ENCODE data around the gene EIF4E2.

Gene EIF4E2, protein sequence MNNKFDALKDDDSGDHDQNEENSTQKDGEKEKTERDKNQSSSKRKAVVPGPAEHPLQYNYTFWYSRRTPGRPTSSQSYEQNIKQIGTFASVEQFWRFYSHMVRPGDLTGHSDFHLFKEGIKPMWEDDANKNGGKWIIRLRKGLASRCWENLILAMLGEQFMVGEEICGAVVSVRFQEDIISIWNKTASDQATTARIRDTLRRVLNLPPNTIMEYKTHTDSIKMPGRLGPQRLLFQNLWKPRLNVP

DNA sequence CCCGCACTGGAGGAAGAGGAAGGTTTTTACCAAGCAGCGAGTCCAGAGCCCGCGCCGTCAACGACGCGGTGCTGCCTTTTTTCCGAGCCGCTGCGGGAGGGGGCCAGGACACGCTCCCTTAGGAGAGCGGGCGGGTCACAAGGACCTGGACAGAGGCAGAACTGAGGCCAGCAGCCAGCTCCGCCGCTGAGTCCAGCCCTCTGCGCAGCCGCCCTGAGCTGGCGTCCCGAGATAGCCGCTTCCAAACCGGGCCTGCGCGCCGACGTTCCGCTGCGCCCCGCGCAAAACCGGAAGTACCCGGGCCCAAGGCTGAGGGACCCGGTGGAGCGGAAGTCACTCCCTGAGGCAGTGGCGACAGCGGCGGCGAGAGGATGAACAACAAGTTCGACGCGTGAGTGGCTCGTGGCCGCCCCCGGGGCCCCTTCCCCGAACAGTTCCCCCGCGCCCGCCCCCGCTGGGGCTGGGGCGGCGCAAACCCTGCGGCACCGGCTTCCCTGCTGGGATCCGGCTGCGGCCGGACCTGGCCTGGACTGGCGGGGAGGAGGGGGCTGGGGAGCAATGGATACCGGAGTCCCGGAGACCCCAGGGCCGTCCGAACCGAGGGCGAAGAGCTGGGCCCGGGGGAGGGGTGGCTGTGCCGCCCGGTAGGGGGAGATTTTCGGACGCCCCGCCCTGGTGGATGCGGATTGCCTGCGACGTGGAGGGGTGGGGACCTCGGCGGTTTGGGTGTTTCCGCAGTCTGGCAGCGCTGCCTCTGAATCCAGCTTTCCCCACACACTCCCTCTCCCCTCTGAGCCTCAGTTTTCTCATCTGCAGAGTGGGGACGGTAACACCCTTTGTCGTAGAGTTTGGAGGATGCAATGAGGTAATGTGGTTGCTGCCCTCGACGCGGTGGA lies at the start of gene EIF4E2, which contains the start of gene TIGD1:
EIF4E2 (plus strand) TSS at position 336 of the 896 bp plus-strand sequence; CDS start at position 372, 36 bp downstream.
TIGD1 (minus strand) TSS at position 204 of the 896 bp plus-strand sequence. CDS start 675 bp downstream, outside the sequence.
- DNase-seq: peak; percentile 91

DNA sequence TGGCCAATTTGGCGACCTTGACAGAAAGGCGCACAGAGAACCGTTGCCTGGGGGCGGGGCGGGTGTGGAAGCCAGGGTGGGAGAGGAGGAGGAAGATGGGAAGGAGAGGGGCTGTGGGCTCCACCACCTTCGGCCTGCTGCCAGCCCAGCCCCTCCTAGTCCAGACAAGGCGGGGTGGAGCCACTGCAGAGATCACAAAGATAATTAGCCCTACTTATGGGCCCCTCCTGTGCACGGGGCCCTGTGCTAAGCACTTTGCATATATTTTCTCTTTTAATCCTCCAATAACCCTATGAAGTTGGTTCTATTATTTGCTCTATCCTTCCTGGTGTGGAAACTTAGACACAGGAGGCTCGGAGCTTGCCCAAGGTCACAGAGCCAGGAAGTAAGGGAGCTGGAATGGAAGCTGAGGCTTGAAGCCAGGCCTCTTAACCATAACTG lies 49.1 kb upstream of the EIF4E2 start:
- DNase-seq: no peak

DNA sequence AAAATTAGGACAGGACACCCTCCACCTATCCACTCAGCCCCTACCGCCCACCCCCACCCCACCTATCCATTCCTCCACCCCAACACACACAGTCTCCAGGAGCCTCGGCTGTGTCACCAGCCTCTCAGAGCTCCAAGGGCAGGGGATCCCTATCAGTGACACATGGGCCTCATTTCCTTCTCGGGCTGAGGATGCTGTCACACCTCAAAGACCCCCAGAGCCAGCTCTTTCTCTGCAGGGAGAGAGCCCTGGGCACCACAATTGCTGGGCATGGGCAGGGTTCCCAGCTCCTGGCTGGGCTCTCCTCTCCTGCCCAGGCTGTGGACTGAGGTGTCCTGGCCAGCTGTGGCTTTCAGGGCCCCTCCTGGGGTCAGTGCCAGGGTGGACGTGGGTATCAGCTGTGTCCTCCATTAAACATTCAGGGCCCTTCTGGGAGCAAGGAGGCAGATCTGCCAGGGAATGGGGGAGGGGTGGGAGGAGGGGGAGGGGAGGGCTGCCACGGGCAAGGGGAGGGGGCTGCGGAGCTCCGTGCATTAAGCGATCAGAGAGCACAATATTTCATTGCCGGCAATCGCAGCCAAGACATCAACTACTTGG lies 48.6 kb upstream of the EIF4E2 start:
- DNase-seq: no peak

DNA sequence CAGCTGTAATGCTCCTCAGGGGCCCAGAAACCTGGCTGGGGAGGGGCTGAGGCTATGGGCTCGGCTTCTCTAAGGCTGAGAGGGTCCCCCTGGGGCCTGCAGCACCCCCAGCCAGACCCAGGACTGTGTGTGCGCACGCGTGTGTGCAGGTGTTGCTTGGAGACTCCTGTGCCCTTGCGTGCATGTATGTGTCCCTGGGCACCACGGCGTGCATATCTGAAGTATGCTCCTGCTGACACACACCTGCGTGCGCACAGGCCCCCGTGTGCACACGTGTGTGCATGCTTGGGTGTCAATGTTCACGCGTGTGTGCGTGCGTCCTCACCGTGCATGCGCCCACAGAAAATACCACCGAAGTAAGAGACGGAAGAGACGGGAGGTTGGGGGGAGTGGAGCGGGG lies 48.0 kb upstream of the EIF4E2 start:
- DNase-seq: no peak

DNA sequence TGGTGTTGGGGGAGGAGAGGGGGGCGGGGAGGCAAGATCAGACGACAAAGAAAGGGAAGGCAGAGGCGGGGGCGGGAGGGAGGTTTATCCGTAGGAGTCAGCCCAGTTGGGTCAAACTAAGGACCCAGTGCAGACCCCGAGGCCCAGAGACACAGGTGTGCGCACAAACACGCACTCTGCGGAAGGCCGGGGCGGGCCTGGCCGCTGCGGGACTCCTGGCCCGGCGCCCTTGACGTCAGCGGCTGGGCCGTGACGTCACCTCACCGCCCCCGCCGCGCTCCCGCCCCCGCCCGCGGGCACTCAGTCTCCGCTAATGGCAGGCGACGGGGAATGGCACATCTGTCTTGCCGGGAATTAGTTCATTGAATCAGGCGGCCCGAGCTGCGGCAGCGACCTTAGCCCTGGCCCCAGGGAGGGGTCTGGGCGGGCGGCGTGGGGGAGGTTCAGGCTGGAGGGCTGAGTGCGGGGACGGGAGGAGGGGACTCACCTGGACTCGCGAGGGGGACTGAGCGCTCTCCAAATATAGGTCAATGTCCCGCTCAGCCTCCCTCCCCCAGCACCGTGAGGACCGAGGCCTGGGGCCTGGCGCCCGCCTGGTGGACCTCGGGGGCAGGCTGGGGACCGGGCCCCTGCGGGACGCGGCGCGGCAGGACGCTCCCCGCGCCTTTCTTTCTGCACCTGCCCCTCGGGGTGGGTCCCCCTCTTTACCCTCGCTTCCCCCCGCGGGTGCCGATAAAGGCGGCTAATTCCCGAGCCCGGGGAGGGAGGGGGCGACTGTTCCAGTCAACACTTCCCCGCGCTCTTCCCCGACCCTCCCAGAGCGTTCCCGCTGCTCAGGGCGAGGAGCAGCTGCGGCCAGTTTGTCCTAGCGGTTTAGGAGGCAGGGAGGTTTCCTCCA lies 47.3 kb upstream of the EIF4E2 start:
- DNase-seq: no peak

DNA sequence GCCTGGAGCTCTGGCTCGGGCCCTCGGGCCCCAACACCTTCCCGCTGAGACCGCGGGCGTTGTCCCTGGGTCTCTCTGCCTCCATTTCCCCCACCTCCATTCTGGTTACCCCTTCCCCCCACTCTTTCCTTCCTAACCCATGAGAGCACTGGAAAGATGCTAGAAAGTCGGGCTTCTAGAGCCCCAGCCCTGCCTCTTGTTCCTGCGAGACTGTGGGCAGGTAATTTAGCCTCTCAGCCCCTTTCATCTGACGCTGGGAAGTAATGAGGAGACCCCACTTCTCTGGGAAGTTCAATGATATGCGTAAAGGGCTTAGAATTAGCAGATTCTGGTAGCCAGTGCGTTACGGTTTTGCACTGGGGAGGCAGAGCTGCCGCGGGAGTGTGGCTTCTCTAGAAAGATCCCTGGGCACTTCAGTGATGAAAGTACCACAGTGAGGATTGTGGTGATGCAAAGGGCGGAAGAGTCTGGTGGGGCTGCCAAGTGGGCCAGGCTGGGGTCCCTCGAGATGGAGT lies 46.6 kb upstream of the EIF4E2 start:
- no peak for DNase-seq

DNA sequence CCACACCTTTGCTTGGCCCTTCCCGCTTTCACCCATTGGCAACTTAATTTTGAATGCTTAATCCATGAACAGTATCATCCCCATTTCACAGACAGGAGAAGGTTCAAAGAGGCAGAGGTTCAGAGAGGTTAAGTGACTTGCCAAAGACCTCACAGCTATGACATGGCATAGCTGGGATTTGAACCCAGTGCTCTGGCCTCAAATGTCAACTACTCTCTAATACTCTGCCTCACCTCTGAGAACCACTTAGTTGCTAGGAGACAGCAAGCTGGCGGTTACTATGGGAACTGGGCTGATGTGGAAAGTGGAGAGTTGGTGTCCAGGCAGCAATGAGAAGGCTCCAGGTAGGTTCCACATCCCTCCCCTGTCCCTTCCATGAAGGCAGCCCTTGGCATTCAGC lies 46.1 kb upstream of the EIF4E2 start:
- no peak for DNase-seq

DNA sequence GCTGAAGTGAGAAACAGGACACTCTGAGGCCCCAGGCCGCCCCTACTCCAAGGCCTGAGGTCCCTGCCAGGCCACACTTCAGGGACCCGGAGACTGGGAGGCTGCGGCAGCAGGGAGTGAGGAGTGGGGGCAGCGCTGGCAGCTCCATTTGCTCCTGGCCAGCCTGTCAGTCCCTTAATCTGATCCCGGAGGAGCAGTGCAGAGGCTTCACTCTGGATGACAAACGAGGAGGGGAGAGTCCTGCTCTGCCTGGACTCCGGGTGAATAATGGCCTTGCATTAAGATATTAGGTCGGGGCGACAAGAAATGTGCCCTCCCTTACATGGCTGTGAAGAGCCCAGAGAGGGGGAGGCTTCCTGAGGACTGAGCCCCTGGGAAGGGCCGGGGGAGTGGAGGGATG lies 44.6 kb upstream of the EIF4E2 start:
- DNase-seq: no peak

DNA sequence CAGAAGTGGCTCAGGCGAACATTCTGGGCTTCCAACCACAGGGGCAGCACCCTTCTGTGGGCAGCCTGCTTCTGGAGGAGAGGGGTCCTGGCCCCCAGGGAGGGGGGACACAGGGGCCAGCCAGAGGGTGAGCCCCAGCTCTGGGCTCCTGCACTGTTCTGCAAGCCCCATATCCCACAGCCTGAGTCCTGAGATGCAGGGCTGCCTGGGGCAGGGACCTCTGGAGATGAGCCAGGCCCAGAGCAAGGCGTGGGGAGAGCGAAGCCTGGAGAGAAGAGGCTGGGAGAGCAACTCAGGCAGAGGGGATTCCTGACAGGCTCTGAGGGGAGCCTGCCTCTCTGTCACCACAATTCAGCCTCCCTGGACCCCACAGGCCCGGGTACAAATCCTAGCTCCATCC lies 43.8 kb upstream of the EIF4E2 start:
- no peak for DNase-seq

DNA sequence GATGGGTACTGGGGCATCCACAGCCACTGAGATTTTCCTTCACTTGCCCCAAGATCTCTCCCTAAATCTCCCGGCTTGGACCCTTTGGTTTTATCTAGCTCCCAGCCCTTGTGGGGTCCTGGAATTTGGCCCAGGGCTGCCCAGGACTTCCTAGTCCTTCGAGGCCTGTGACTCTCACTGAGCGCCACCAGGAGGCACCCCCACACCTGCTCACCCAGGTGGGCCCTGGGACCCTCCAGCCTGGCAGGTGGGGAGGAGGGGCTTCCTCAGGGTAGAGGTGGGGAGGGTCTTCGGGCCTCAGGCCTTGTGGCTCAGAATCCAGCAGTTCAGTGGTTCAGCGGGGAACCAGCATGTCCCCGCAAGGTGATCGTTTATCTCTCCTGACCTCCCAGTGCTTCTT lies 42.2 kb upstream of the EIF4E2 start:
- no peak for DNase-seq

DNA sequence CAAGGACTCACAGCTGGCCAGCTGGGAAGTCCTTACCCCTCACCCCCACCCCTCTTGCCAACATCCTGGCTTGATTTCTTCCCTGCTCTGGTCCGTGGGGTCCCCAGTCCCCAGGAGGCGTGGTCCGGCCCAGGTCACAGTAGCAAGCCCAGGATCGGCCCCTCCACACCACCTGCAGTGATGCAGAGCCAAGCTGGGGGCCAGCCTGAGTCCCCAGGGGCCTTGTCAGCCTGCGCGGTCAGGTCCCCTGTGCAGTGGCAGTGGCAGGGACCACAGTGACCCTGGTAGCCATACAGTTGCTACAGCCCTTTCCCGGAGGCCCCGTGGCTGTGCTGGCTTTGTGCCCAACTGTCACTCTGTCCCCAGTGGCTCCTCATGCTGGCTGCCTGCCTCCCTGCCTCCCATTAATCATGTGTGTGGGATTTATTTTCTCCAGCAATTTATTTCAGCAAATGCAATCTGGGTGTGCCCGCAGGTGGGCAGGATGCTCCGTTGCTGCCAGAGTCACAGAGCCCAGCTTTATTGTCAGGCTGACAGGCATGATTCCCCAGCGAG lies 39.1 kb upstream of the EIF4E2 start:
- no peak for DNase-seq

DNA sequence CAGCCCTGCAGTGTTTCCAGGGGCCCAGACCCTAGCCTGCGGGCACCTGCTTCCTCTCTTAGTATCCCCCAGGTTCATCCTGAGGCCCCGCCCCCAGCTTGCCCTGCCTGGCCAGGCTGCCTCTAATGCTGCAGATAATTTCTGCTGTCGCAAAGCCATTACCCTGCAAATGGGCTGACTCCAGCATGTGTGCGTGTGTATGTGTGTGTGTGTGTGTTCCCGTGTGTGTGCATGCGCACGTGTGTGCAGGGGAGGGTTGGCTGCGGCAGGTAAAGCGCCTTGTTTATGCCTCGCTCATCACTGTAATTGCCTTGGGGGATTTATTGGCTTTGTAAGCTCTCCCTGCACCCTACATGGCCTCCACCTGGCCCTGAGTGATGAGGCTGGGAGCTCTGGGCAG lies 37.9 kb upstream of the EIF4E2 start:
- DNase-seq: no peak

DNA sequence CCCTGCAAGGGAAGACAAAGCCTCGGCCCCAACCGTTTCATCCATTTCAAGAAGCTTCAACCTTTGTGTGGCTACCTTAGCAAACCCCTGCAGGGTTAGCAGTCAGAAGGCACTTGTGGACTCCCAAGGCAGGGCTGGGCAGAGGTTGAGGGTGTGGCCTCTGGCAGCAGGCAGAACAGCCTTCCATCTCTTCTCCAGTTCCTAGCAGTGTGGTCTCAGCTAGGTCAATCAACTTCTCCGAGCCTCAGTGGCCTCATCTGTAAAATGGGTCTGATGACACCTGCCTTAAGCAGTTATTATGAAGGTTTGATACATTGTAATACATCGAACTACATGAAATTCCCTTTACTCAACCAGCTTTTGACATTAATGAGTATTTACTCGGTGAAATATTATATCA lies 37.1 kb upstream of the EIF4E2 start:
- no peak for DNase-seq

DNA sequence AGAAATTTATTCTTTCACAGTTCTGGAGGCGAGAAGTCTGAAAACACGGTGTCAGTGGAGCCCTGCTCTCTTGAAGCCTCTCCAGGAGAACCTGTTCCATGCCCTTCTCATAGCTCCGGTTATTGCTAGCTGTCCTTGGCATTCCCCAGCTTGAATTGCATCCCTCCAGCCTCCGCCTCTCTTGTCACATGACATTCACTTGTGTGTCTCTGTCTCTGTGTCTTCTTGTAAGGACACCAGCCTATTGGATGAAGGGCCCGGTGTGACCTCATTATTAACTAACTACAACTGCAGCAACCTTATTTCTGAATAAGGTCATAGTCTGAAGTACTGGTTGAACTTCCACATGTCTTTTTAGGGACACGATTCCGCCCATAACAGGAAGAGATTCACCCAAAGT lies 34.9 kb upstream of the EIF4E2 start:
- no peak for DNase-seq

DNA sequence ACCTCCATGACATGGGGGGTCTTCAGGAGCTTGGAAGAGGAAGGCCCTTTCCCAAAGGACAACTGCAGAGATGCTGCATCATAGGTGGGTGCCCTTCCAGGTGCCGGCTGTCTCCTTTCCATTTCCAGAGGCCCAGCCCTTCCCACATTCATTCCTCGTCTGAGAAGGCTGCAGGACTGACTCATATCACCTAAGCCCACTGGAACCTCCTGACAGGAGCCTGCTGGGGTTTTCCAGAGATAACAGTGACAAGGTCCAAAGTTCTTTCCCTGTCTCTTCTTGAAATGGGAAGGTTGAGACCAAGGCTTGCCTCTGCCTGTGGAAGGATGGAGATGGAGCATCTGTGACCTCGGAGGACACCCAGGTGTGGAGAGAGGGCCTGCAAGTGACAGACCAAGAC lies 33.9 kb upstream of the EIF4E2 start:
- DNase-seq: no peak

DNA sequence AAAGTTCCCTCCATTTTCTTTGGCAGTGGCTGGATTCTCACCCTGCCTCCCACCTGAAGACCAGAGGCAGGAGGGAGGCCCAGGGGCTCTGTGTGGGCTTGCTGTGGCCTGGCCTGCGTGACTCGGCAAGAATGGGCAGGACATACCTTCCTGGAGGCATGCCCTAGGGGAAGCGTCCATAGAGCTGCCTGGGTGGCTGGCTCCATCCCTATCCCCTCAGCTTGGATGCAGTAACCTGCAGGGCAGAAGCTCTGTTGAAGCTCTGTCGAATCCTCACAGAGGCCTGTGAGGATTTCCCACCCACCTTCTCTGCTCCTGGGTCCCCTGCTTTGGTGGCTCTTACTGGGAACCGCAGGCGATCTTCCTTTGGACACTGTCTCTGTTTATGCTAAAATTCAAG lies 31.6 kb upstream of the EIF4E2 start:
- no peak for DNase-seq

DNA sequence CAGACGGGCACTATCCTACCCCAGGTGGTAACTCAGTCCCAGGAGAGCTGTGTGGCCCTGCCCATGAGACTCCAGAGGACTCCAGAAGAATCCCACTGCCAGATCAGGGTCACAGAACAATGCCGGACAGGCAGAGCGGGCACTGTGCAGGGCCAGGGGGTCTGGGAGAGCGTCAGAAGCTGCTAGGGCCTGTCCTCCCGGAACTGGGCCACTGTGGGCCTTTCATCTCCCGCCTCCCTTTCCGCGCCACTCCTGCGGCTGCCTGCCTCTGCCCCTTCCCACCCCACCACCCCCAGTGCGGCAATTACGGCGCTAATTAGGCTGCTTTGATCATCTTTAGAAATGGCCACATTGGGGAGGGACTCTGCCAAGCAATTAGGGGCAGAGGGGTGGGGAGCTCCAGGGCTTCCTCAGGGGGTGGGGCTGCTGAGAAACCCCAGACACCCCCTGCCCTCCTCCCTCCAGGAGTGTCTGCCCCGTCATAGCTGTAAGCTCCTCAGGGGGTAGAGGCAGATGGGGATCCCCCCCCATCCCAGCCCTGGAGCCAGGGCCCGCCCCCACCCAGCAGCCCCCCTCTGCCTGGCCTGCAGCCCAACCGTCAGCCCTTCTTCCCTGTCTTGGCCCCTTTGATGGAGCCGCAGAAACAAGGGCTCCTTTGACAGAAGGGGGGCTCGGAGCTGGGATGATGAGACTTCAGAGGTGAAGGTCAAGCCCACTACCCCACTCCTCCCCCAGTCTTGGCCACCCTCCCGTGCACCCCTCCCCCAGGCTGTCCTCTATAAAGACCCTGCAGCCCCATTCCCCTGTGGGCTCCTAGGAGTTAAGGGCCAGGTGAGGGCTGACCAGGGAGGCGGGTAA lies 30.7 kb upstream of the EIF4E2 start, which contains the start of gene PRSS56:
PRSS56 (plus strand) TSS at position 808 of the 858 bp plus-strand sequence. CDS start 211 bp downstream, outside the sequence.
- DNase-seq: no peak

DNA sequence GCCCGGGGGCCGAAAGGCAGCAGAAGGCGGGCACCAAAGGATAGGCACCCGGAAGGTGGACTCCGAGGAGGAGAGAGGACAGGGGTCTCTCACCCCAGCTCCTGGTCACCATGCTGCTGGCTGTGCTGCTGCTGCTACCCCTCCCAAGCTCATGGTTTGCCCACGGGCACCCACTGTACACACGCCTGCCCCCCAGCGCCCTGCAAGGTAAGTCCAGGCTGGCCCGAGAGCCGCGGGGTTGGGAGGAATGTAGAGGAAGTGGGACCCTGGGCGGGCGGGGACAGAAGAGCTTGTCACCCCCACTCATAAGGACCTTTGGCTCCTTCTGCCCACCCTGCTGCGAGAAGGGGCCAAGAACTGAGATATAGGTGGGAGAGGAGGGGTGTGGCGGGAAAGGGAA lies 30.0 kb upstream of the EIF4E2 start:
- DNase-seq: peak; percentile 34

DNA sequence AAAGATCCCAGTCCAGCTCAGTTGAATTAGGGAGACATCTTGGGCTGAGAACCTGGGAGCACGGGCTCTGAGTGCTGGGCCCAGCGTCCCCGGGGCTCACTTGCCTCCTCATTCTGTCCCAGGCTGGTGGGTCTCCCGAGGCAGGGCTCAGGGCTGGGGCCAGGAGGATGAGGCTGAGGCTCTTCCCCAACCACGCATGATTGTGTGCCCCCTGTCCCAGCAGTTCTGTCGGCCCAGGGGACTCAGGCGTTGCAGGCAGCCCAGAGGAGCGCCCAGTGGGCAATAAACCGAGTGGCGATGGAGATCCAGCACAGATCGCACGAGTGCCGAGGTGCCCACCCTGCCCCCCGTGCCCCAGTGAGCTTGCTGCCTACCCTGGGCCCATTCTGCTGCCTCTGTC lies 29.4 kb upstream of the EIF4E2 start:
- DNase-seq: no peak

DNA sequence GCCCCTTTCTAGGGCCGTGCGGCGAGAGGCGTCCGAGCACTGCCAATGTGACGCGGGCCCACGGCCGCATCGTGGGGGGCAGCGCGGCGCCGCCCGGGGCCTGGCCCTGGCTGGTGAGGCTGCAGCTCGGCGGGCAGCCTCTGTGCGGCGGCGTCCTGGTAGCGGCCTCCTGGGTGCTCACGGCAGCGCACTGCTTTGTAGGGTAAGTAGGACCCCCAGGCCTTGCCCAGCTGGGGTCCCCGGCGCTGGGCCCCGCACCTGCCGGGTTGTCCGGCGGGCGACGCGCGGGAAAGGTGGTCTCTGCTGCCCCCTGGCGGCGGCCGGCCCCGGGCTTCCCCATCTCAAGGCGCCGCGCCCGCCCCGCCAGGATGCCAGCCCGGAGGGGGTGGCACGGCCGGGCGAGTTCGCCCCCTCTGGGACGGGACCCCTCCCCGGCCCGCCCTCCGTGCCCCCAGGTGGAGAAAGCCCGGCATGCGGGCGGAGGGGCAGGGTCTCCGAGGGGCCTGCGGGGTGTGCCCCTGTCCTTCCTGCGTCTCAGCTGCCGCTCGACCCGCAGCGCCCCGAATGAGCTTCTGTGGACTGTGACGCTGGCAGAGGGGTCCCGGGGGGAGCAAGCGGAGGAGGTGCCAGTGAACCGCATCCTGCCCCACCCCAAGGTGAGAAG lies 28.4 kb upstream of the EIF4E2 start:
- DNase-seq: peak; percentile 54

Data from RPMI8226 (cell line).